Left ventricle myocardium inferior (tissue), 1 donor: ENCODE measurements around the gene ARMH3. TPM values are rescaled to one million over a fixed set of nuclear protein-coding genes. Genes with fewer than 3 reads are reported as not detected.

Source experiments
- DNase-seq: peaks from one replicate; pipeline ENCODE4 v3.0.0-alpha.2; 2020
- H3K27ac ChIP-seq: fragments of 200-600 bp; replicated peaks from 2 replicates; pipeline ENCODE4 v1.8.0; 2021
- H3K27me3 ChIP-seq: fragments of 200-600 bp; 2 replicates; pipeline ENCODE4 v1.8.0; 2021; ENCODE audit warnings: low read depth
- H3K36me3 ChIP-seq: fragments of 200-600 bp; 2 replicates; pipeline ENCODE4 v1.8.0; 2021
- H3K4me1 ChIP-seq: fragments of 200-600 bp; 2 replicates; pipeline ENCODE4 v1.8.0; 2021
- H3K4me3 ChIP-seq: fragments of 200-600 bp; 2 replicates; pipeline ENCODE4 v1.8.0; 2021; ENCODE audit warnings: mild to moderate bottlenecking, moderate library complexity
- H3K9me3 ChIP-seq: fragments of 200-600 bp; replicated peaks from 2 replicates; pipeline ENCODE4 v1.8.0; 2021
- CTCF ChIP-seq: fragments of 200-600 bp; IDR thresholded peaks from 2 replicates; pipeline ENCODE4 v1.8.0; 2021; ENCODE audit warnings: antibody characterized with exemption, mild to moderate bottlenecking, borderline replicate concordance
- intact Hi-C: fragments of 100-400 bp; cut with micrococcal nuclease; formaldehyde crosslinking; loops from one replicate; pipeline ENCODE4 v1.11.0; 2022
- total RNA-seq: library from RNA; stranded (reverse); fragmentation: NEBNext Ultra II Directional; extraction: Animal tissue kit (Norgen Biotek cat#: 25700); gene quantifications from one replicate; pipeline ENCODE4 v1.2.1, GENCODE V29; 2021
- donor health status: DM: no; HTN: yes; CAD: no; lungs with severe emphysema.

The ARMH3 gene
- total RNA-seq, 1 donor from 2014 or later = 58.9 TPM

GRCh38 chr10:101897633-101898032, 158.3 kb downstream of the ARMH3 start:
- intact Hi-C loops = no loop called here
- H3K4me1 ChIP-seq = peaks cover 99% of the 10 kb centered on the region
- no peaks in the 10 kb centered on the region for H3K27me3 ChIP-seq
- peak overlapping the region; percentile 86 for H3K27ac ChIP-seq
- TF ChIP-seq CTCF = no peak
- H3K9me3 ChIP-seq = no peaks in the 10 kb centered on the region
- peak; percentile 37 for DNase-seq
- H3K4me3 ChIP-seq = no peak overlapping the region
- H3K36me3 ChIP-seq = no peaks in the 10 kb centered on the region

- Histone ChIP-seq H3K4me3 (no peak overlapping the region), H3K27me3 (no peaks in the 10 kb centered on the region), H3K9me3 (no peaks in the 10 kb centered on the region), H3K4me1 (peaks cover 87% of the 10 kb centered on the region), H3K27ac (peak overlapping the region; percentile 86), H3K36me3 (no peaks in the 10 kb centered on the region)
- no peak for TF ChIP-seq CTCF
- no peak for DNase-seq
- intact Hi-C loops = no loop called here
Measured at GRCh38 chr10:101896225-101896877, 159.6 kb downstream of the ARMH3 start.

GRCh38 chr10:101895781-101896180, 160.2 kb downstream of the ARMH3 start:
- no peak for TF ChIP-seq CTCF
- H3K27ac ChIP-seq = peak overlapping the region; percentile 86
- DNase-seq = no peak
- no peaks in the 10 kb centered on the region for H3K9me3 ChIP-seq
- H3K36me3 ChIP-seq = peaks cover 4% of the 10 kb centered on the region
- intact Hi-C loops = no loop called here
- H3K27me3 ChIP-seq = no peaks in the 10 kb centered on the region
- peaks cover 81% of the 10 kb centered on the region for H3K4me1 ChIP-seq
- no peak overlapping the region for H3K4me3 ChIP-seq

- TF ChIP-seq CTCF = no peak
- Histone ChIP-seq H3K27me3 (no peaks in the 10 kb centered on the region), H3K36me3 (peaks cover 4% of the 10 kb centered on the region), H3K9me3 (no peaks in the 10 kb centered on the region), H3K27ac (peak overlapping the region; percentile 86), H3K4me3 (no peak overlapping the region), H3K4me1 (peaks cover 72% of the 10 kb centered on the region)
- no peak for DNase-seq
- intact Hi-C loops = no loop called here
Measured at GRCh38 chr10:101894742-101895141, 161.2 kb downstream of the ARMH3 start.

- H3K9me3 ChIP-seq = no peaks in the 10 kb centered on the region
- H3K27ac ChIP-seq = peak overlapping the region; percentile 86
- peaks cover 70% of the 10 kb centered on the region for H3K4me1 ChIP-seq
- H3K27me3 ChIP-seq = no peaks in the 10 kb centered on the region
- H3K36me3 ChIP-seq = peaks cover 4% of the 10 kb centered on the region
- no peak for TF ChIP-seq CTCF
- no peak overlapping the region for H3K4me3 ChIP-seq
- intact Hi-C loops = no loop called here
- DNase-seq = no peak
Measured at GRCh38 chr10:101894266-101894665, 161.7 kb downstream of the ARMH3 start.
